ENCODE results near the gene TBL3. TPM values are rescaled to one million over a fixed set of nuclear protein-coding genes. Genes with fewer than 3 reads are reported as not detected.
"Not testable (repeated sequence)": the region's sequence is repeated elsewhere in the genome, so short reads cannot be mapped to it uniquely, and the experiment has no call there.

TBL3 gene
- polyA plus RNA-seq, 1 donor, result 34.3 TPM

GRCh38 chr16:1942810-1943726, 28.8 kb upstream of the TBL3 start, which contains the start of gene MSRB1:
Gene MSRB1 (minus strand): TSS chr16:1943199. CDS start chr16:1943156, 43 bp downstream.
- peak; percentile 98 for DNase-seq

- no peak for DNase-seq
These were observed 27.1 kb upstream of the TBL3 start for GRCh38 chr16:1944612-1945199.

- DNase-seq, result no peak
These were observed 26.1 kb upstream of the TBL3 start for GRCh38 chr16:1945559-1946391.

GRCh38 chr16:1946495-1947368, 25.1 kb upstream of the TBL3 start:
- DNase-seq, result no peak

- DNase-seq, result no peak
These were observed 24.5 kb upstream of the TBL3 start for GRCh38 chr16:1947369-1947670.

GRCh38 chr16:1949507-1949906, 22.3 kb upstream of the TBL3 start:
- DNase-seq, result no peak

GRCh38 chr16:1950047-1950446, 21.8 kb upstream of the TBL3 start:
- DNase-seq, result no peak

GRCh38 chr16:1950559-1950958, 21.3 kb upstream of the TBL3 start:
- DNase-seq, result no peak

- DNase-seq, result no peak
These were observed 18.1 kb upstream of the TBL3 start for GRCh38 chr16:1953734-1954133.

- not testable (repeated sequence) for DNase-seq
These were observed 14.3 kb upstream of the TBL3 start for GRCh38 chr16:1957434-1958142.

GRCh38 chr16:1958143-1958491, 13.7 kb upstream of the TBL3 start:
- DNase-seq, result not testable (repeated sequence)

- no peak for DNase-seq
These were observed 13.1 kb upstream of the TBL3 start for GRCh38 chr16:1958715-1959268.

GRCh38 chr16:1959269-1960039, 12.4 kb upstream of the TBL3 start, which contains the start of gene NDUFB10:
Gene NDUFB10 (plus strand): TSS chr16:1959538. CDS start chr16:1959625, 87 bp downstream.
- DNase-seq, result peak; percentile 94

GRCh38 chr16:1960665-1961630, 10.9 kb upstream of the TBL3 start:
- DNase-seq, result no peak

GRCh38 chr16:1961651-1962067, 10.2 kb upstream of the TBL3 start:
- no peak for DNase-seq

- DNase-seq, result not testable (repeated sequence)
These were observed 9.4 kb upstream of the TBL3 start for GRCh38 chr16:1962161-1963153.

GRCh38 chr16:1963806-1964505, 7.9 kb upstream of the TBL3 start:
- DNase-seq, result peak; percentile 50

All from hindlimb muscle (tissue), 1 donor.